GM12891 (cell line): ENCODE data around the gene CLIP1.
"Not testable (repeated sequence)": the region's sequence is repeated elsewhere in the genome, so short reads cannot be mapped to it uniquely, and the experiment has no call there.

Source experiments
- POLR2A ChIP-seq: IDR thresholded peaks from 2 replicates; pipeline ENCODE4 v1.6.1; 2011; ENCODE audit warnings: low read depth, low read length, control low read depth
- POLR2AphosphoS5 ChIP-seq: IDR thresholded peaks from 2 replicates; pipeline ENCODE4 v1.6.1; 2011; ENCODE audit warnings: low read depth, low read length, control low read depth
- POU2F2 ChIP-seq: IDR thresholded peaks from 2 replicates; pipeline ENCODE4 v1.6.1; 2011; ENCODE audit warnings: low read depth, mild to moderate bottlenecking, control low read depth, low read length, moderate library complexity

GRCh38 chr12:122415665-122416064 lies 6.8 kb downstream of the CLIP1 start:
- not testable (repeated sequence) for TF ChIP-seq POLR2A, POLR2AphosphoS5, POU2F2
